Hepatocyte (in vitro differentiated cells): ENCODE data around the gene NRN1L. TPM values are rescaled to one million over a fixed set of nuclear protein-coding genes. Genes with fewer than 3 reads are reported as not detected.
A peak's percentile ranks its signal among the peaks of the same experiment; 100 is the strongest.

Source experiments
- DNase-seq: peaks from one replicate; pipeline ENCODE4 v3.0.0-alpha.2; 2016; ENCODE audit warnings: low spot score
- H2AFZ ChIP-seq: fragments of 200-600 bp; sonication (generic); 2 replicates; pipeline ENCODE4 v1.6.0; 2016; ENCODE audit warnings: antibody characterized with exemption, mild to moderate bottlenecking
- H3K27ac ChIP-seq: fragments of 200-600 bp; sonication (generic); 2 replicates; pipeline ENCODE4 v1.5.1; 2016; ENCODE audit warnings: mild to moderate bottlenecking
- H3K27me3 ChIP-seq: fragments of 200-600 bp; sonication (generic); 2 replicates; pipeline ENCODE4 v1.6.1; 2016
- H3K36me3 ChIP-seq: fragments of 200-600 bp; sonication (generic); replicated peaks from 2 replicates; pipeline ENCODE4 v1.5.1; 2016; ENCODE audit warnings: low read depth; ENCODE audit not compliant: insufficient read depth
- H3K4me1 ChIP-seq: fragments of 200-600 bp; sonication (generic); 2 replicates; pipeline ENCODE4 v1.5.1; 2016; ENCODE audit warnings: mild to moderate bottlenecking, moderate library complexity; ENCODE audit not compliant: insufficient read depth
- H3K4me2 ChIP-seq: fragments of 200-600 bp; sonication (generic); 2 replicates; pipeline ENCODE4 v1.6.0; 2016
- H3K4me3 ChIP-seq: fragments of 200-600 bp; sonication (generic); 2 replicates; pipeline ENCODE4 v1.5.1; 2016; ENCODE audit warnings: mild to moderate bottlenecking
- H3K79me2 ChIP-seq: fragments of 200-600 bp; sonication (generic); 2 replicates; pipeline ENCODE4 v1.6.0; 2017; ENCODE audit warnings: mild to moderate bottlenecking
- H3K9me2 ChIP-seq: fragments of 200-600 bp; sonication (generic); replicated peaks from 2 replicates; pipeline ENCODE4 v1.6.0; 2017; ENCODE audit warnings: mild to moderate bottlenecking; ENCODE audit not compliant: insufficient read depth
- H3K9me3 ChIP-seq: fragments of 200-600 bp; sonication (generic); 2 replicates; pipeline ENCODE4 v1.5.1; 2016; ENCODE audit warnings: low read depth, mild to moderate bottlenecking
- H4K20me1 ChIP-seq: fragments of 200-600 bp; sonication (generic); 2 replicates; pipeline ENCODE4 v1.6.0; 2016; ENCODE audit warnings: mild to moderate bottlenecking; ENCODE audit not compliant: insufficient read depth, poor library complexity, severe bottlenecking
- CTCF ChIP-seq: fragments of 200-600 bp; sonication (generic); IDR thresholded peaks from 2 replicates; pipeline ENCODE4 v1.5.1; 2016; ENCODE audit warnings: antibody characterized with exemption, mild to moderate bottlenecking; ENCODE audit not compliant: poor library complexity
- EZH2 ChIP-seq: fragments of 200-600 bp; sonication (generic); IDR thresholded peaks from 2 replicates; pipeline ENCODE4 v1.6.1; 2016; ENCODE audit warnings: antibody characterized with exemption, mild to moderate bottlenecking, borderline replicate concordance
- EZH2phosphoT487 ChIP-seq: fragments of 200-600 bp; sonication (generic); IDR thresholded peaks from one replicate; pipeline ENCODE4 v1.6.1; 2018; ENCODE audit warnings: antibody characterized with exemption, mild to moderate bottlenecking, low read depth, moderate library complexity; ENCODE audit not compliant: unreplicated experiment, severe bottlenecking
- WGBS: methylation state at CpG from one replicate; pipeline ENCODE4 v1.1.6; 2016; ENCODE audit warnings: low lambda C conversion rate; ENCODE audit errors: missing lambda C conversion rate; 5-methylcytosine and 5-hydroxymethylcytosine counted together
- polyA plus RNA-seq: library from polyadenylated mRNA; unstranded; fragments of >200 nt; fragmentation: Nextera tagmentation; extraction: Ambion mirVana; gene quantifications from 2 replicates; pipeline ENCODE4 v1.2.1, GENCODE V29; 2016
- total RNA-seq: library from RNA; depleted of rRNA; stranded (reverse); fragments of >200 nt; gene quantifications from 2 replicates; pipeline ENCODE4 v1.2.3, GENCODE V29; 2014

Gene NRN1L
- total and polyA plus RNA-seq, 2 experiments from 2014 or later, result 0.73 TPM; not detected in 1

DNA sequence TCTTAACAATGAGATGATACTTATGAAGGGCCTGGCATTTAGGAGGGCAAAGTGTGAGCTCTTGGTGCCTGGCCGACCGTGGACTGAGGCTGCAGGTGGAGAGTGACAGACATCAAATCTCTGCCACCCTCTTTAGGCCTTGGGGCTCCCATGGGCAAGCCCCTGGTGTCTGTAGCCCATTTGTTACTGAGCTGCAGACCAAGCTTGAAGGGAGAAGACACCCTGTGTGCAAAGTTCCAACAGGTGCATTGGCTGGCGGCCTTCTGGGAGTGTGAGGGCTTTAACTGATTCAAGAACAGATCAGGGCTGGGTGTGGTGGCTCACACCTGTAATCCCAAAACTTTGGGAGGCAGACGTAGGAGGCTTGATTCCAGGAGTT, 47.8 kb downstream of the NRN1L start:
- no peak overlapping the region for H3K27ac ChIP-seq

DNA sequence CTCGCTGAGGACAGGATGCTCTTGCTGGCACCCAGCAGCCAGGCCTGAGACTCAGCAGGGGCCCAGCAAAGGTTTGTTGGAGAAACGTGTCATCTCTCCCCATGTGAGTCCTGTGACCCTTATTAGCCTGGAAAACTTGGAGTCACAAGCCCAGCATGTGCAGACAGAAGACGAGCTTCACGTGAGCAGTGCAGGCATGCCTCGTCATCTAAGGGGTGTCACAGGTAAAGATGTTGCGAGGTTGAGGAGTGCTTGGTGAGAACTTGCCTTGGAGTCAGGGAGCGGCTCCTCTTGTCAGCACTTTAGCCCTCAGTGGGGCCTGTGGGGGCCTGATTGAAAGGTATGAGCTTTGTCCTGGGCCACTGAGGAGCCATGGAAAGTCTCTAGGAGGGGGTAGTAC, 49.1 kb downstream of the NRN1L start:
- Histone ChIP-seq H3K4me2 (no peak overlapping the region), H3K36me3 (no peaks in the 10 kb centered on the region), H3K9me3 (no peaks in the 10 kb centered on the region), H2AFZ (no peak overlapping the region), H3K4me1 (peaks cover 8% of the 10 kb centered on the region), H3K79me2 (peaks cover 11% of the 10 kb centered on the region), H3K9me2 (no peaks in the 10 kb centered on the region), H3K27me3 (no peaks in the 10 kb centered on the region), H3K27ac (no peak overlapping the region), H4K20me1 (no peaks in the 10 kb centered on the region), H3K4me3 (no peak overlapping the region)
- WGBS, result 93% methylated on average over 7 of the region's 7 CpGs
- no peak for DNase-seq
- TF ChIP-seq EZH2 (no peak), EZH2phosphoT487 (no peak), CTCF (no peak)

More for the DNA sequence above, 47.8 kb downstream of the NRN1L start:
- Histone ChIP-seq H3K79me2 (peaks cover 4% of the 10 kb centered on the region), H3K9me3 (no peaks in the 10 kb centered on the region), H3K36me3 (no peaks in the 10 kb centered on the region), H3K4me2 (no peak overlapping the region), H3K9me2 (no peaks in the 10 kb centered on the region), H2AFZ (no peak overlapping the region), H4K20me1 (no peaks in the 10 kb centered on the region), H3K4me3 (no peak overlapping the region), H3K4me1 (peaks cover 6% of the 10 kb centered on the region), H3K27me3 (no peaks in the 10 kb centered on the region)
- DNase-seq, result no peak
- TF ChIP-seq EZH2 (no peak), CTCF (no peak), EZH2phosphoT487 (no peak)
- 99% methylated on average over 4 of the region's 4 CpGs for WGBS

- Histone ChIP-seq H3K9me2 (no peaks in the 10 kb centered on the region), H3K27me3 (no peaks in the 10 kb centered on the region), H4K20me1 (no peaks in the 10 kb centered on the region), H2AFZ (no peak overlapping the region), H3K27ac (no peak overlapping the region), H3K4me1 (peaks cover 8% of the 10 kb centered on the region), H3K4me3 (peak overlapping the region; percentile 8), H3K36me3 (no peaks in the 10 kb centered on the region), H3K4me2 (peak overlapping the region; percentile 86), H3K79me2 (peaks cover 18% of the 10 kb centered on the region), H3K9me3 (no peaks in the 10 kb centered on the region)
- WGBS, result 63% methylated on average over 13 of the region's 13 CpGs
- TF ChIP-seq EZH2phosphoT487 (no peak), CTCF (no peak), EZH2 (no peak)
- no peak for DNase-seq
These were observed 49.8 kb downstream of the NRN1L start for GRCh38 chr16:67934306-67935100.
